PC-3 (cell line): ENCODE measurements around the gene SLC7A9.

Source experiments
- EZH2 ChIP-seq: fragments of 300-600 bp; sonication (generic); IDR thresholded peaks from one replicate; pipeline ENCODE4 v1.6.1; 2017; ENCODE audit warnings: antibody characterized with exemption, mild to moderate bottlenecking, low read length; ENCODE audit not compliant: unreplicated experiment
- TF ChIP-seq, protein P1 (sequence below): fragments of 300-600 bp; sonication (generic); conservative IDR thresholded peaks from 2 replicates; pipeline ENCODE4 v1.5.1; 2017; ENCODE audit warnings: antibody characterized with exemption, low read depth, mild to moderate bottlenecking, low read length

DNA sequence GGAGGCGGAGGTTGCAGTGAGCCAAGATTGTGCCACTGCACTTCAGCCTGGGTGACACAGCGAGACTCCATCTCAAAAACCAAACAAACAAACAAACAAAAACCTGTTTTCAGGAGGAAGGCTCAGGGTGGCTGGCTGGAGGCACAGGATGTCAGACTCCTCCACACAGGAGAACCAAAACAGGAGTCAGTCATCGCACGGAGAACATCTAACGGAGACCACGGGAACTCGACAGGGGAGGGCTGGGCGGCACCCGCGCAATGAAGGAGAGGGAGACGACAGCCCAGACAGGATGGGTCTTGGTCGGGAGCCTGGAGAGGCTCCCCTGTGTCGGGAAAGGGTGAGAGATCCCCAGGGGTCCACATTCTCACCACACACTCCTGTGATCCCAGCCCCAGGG lies 20.8 kb upstream of the SLC7A9 start:
- TF ChIP-seq, protein P1, sequence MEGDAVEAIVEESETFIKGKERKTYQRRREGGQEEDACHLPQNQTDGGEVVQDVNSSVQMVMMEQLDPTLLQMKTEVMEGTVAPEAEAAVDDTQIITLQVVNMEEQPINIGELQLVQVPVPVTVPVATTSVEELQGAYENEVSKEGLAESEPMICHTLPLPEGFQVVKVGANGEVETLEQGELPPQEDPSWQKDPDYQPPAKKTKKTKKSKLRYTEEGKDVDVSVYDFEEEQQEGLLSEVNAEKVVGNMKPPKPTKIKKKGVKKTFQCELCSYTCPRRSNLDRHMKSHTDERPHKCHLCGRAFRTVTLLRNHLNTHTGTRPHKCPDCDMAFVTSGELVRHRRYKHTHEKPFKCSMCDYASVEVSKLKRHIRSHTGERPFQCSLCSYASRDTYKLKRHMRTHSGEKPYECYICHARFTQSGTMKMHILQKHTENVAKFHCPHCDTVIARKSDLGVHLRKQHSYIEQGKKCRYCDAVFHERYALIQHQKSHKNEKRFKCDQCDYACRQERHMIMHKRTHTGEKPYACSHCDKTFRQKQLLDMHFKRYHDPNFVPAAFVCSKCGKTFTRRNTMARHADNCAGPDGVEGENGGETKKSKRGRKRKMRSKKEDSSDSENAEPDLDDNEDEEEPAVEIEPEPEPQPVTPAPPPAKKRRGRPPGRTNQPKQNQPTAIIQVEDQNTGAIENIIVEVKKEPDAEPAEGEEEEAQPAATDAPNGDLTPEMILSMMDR = no peak
- no peak for TF ChIP-seq EZH2
